ENCODE measurements around the gene DCBLD1. TPM values are rescaled to one million over a fixed set of nuclear protein-coding genes. Genes with fewer than 3 reads are reported as not detected.

Gene DCBLD1
- polyA plus RNA-seq, 3 donors: 2.9 to 3.3 (median 3.1) TPM

DNA sequence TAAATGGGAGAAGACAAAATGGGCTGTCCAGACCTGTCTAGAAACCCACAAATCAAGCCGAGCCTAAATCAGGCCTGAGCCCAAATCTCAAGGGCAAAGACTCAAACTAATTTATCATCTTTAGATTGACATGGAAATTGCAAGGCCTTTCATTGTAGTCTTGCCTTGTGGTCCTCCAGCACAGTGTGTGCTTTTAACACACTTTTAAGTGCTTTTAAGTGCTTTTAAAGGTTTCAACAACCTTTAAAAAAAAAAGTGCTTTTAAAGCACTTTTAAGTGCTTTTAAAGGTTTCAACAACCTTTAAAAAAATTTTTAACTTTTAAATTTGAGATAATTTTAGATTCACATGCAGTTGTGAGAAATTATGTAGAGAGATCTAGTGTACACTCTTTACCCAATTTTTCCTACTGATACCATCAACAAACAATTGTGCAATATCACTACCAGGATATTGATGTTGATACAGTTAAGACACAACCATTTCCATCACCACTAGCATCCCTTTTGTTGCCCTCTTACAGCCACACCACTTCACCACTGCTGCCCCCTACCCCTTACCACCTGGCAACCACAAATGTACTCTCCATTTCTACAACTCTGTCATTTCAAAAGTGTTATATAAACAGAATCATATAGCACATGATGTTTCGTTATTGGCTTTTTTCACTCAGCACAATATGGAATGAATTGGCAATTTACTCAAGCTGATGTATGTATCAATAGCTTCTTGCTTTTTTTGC, 23.1 kb upstream of the DCBLD1 start:
- intact Hi-C loops (cut with micrococcal nuclease): no loop called here
- Histone ChIP-seq H3K79me2 (ENCODE audit: insufficient read depth, low read length) (no peaks in the 10 kb centered on the region), H3K4me2 (replicated peaks; ENCODE audit: extremely low read depth, low read length, poor library complexity, severe bottlenecking) (no peak overlapping the region), H3K27me3 (ENCODE audit: control insufficient read depth in 2 of 2, insufficient read depth in 2 of 2, low read length in 2 of 2) (no peaks in the 10 kb centered on the region), H3K36me3 (replicated peaks in 1 of 2; ENCODE audit: control insufficient read depth in 1 of 2, insufficient read depth in 2 of 2, low read length in 2 of 2) (no peaks in the 10 kb centered on the region), H4K20me1 (ENCODE audit: insufficient read depth, low read length) (no peaks in the 10 kb centered on the region), H3K9ac (ENCODE audit: insufficient read depth, low read length, poor library complexity, severe bottlenecking) (no peak overlapping the region), H3K27ac (ENCODE audit: low read depth in 1 of 2, low read length in 2 of 2) (no peak overlapping the region), H3K4me1 (ENCODE audit: control insufficient read depth in 1 of 2, insufficient read depth in 2 of 2, low read length in 2 of 2) (no peaks in the 10 kb centered on the region), H3K9me3 (replicated peaks in 1 of 2; ENCODE audit: control insufficient read depth in 1 of 2, insufficient read depth in 1 of 2, low read length in 2 of 2) (no peaks in the 10 kb centered on the region), H2AFZ (ENCODE audit: insufficient read depth, low read depth, low read length, poor library complexity, severe bottlenecking) (no peak overlapping the region), H3K4me3 (replicated peaks in 1 of 3; ENCODE audit: low read depth in 2 of 3, low read length in 3 of 3) (no peak overlapping the region)
- Mint-ChIP-seq H3K4me1 (peaks cover 7% of the 10 kb centered on the region), H3K9me3 (peaks cover 0 to 3% (median 0%) of the 10 kb centered on the region in 7 donors), H3K36me3 (no peaks in the 10 kb centered on the region), H3K27me3 (ENCODE audit: low read depth in 3 of 3) (peaks cover 2 to 8% (median 3%) of the 10 kb centered on the region in 3 donors), H3K27ac (no peak overlapping the region), H3K4me3 (no peak overlapping the region)
- TF ChIP-seq, protein P1, sequence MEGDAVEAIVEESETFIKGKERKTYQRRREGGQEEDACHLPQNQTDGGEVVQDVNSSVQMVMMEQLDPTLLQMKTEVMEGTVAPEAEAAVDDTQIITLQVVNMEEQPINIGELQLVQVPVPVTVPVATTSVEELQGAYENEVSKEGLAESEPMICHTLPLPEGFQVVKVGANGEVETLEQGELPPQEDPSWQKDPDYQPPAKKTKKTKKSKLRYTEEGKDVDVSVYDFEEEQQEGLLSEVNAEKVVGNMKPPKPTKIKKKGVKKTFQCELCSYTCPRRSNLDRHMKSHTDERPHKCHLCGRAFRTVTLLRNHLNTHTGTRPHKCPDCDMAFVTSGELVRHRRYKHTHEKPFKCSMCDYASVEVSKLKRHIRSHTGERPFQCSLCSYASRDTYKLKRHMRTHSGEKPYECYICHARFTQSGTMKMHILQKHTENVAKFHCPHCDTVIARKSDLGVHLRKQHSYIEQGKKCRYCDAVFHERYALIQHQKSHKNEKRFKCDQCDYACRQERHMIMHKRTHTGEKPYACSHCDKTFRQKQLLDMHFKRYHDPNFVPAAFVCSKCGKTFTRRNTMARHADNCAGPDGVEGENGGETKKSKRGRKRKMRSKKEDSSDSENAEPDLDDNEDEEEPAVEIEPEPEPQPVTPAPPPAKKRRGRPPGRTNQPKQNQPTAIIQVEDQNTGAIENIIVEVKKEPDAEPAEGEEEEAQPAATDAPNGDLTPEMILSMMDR (IDR thresholded peaks at IDR 0.05): no peak
- no CpG with 5 or more reads among the region's 2 CpGs for WGBS (ENCODE audit: insufficient coverage)
- no peak for DNase-seq

GRCh38 chr6:117463762-117464665, 18.5 kb upstream of the DCBLD1 start:
- H3K4me3 Mint-ChIP-seq: no peak overlapping the region
- peak overlapping the region in 2 of 7 donors; percentile 28 to 47 for H3K27ac Mint-ChIP-seq

More at GRCh38 chr6:117463762-117464665, 18.5 kb upstream of the DCBLD1 start:
- no peak overlapping the region for H3K9ac ChIP-seq (ENCODE audit: insufficient read depth, low read length, poor library complexity, severe bottlenecking)
- DNase-seq: peak in 1 of 3 donors; percentile 20
- no peaks in the 10 kb centered on the region for H3K27me3 ChIP-seq (ENCODE audit: control insufficient read depth in 2 of 2, insufficient read depth in 2 of 2, low read length in 2 of 2)
- Mint-ChIP-seq H3K9me3 (peaks cover 0 to 3% (median 0%) of the 10 kb centered on the region in 7 donors), H3K27me3 (ENCODE audit: low read depth in 3 of 3) (peaks cover 2 to 5% (median 5%) of the 10 kb centered on the region in 3 donors), H3K4me1 (peaks cover 11% of the 10 kb centered on the region), H3K36me3 (no peaks in the 10 kb centered on the region)
- H3K4me3 ChIP-seq (replicated peaks in 1 of 3; ENCODE audit: low read depth in 2 of 3, low read length in 3 of 3): no peak overlapping the region
- no peaks in the 10 kb centered on the region for H3K79me2 ChIP-seq (ENCODE audit: insufficient read depth, low read length)
- H3K36me3 ChIP-seq (replicated peaks in 1 of 2; ENCODE audit: control insufficient read depth in 1 of 2, insufficient read depth in 2 of 2, low read length in 2 of 2): no peaks in the 10 kb centered on the region
- H3K9me3 ChIP-seq (replicated peaks in 1 of 2; ENCODE audit: control insufficient read depth in 1 of 2, insufficient read depth in 1 of 2, low read length in 2 of 2): no peaks in the 10 kb centered on the region
- no peak overlapping the region for H3K4me2 ChIP-seq (replicated peaks; ENCODE audit: extremely low read depth, low read length, poor library complexity, severe bottlenecking)
- H2AFZ ChIP-seq (ENCODE audit: insufficient read depth, low read depth, low read length, poor library complexity, severe bottlenecking): no peak overlapping the region
- no peak overlapping the region for H3K27ac ChIP-seq (ENCODE audit: low read depth in 1 of 2, low read length in 2 of 2)
- WGBS (ENCODE audit: insufficient coverage): no CpG with 5 or more reads among the region's 4 CpGs
- H4K20me1 ChIP-seq (ENCODE audit: insufficient read depth, low read length): no peaks in the 10 kb centered on the region
- H3K4me1 ChIP-seq (ENCODE audit: control insufficient read depth in 1 of 2, insufficient read depth in 2 of 2, low read length in 2 of 2): peaks cover 0 to 2% of the 10 kb centered on the region in 2 donors
- TF ChIP-seq, protein P1 (IDR thresholded peaks at IDR 0.05): no peak
- intact Hi-C loops (cut with micrococcal nuclease): no loop called here

All from CD14-positive monocyte (primary cell).